Ovary (tissue), 3 donors: Measurements from ENCODE around the gene GHRL.

Experiments used
- CTCF ChIP-seq, 3 donors: fragments of 450-650 bp in 2 of 3; fragments of 200-600 bp in 1 of 3; IDR thresholded peaks; one replicate each; pipeline versions ENCODE4 v1.5.1 to v1.8.0; 2016 to 2022; ENCODE audit warnings: antibody characterized with exemption in 3 of 3, mild to moderate bottlenecking in 1 of 3
- EP300 ChIP-seq: sonication (generic); formaldehyde crosslinking; IDR thresholded peaks from one replicate; pipeline ENCODE4 v1.6.1; 2017; ENCODE audit warnings: antibody characterized with exemption
- donor health status: DM: no; HTN: no; CAD: no.

GRCh38 chr3:10335871-10336622 lies 43.3 kb upstream of the GHRL start:
- no peak for TF ChIP-seq CTCF (IDR thresholded peaks at IDR 0.05)
- TF ChIP-seq EP300, result no peak
